Measurements from ENCODE around the gene PTGER4. TPM values are rescaled to one million over a fixed set of nuclear protein-coding genes. Genes with fewer than 3 reads are reported as not detected.

The PTGER4 gene
- total and polyA plus RNA-seq, 2 donors, result 11.4 to 15.7 TPM

DNA sequence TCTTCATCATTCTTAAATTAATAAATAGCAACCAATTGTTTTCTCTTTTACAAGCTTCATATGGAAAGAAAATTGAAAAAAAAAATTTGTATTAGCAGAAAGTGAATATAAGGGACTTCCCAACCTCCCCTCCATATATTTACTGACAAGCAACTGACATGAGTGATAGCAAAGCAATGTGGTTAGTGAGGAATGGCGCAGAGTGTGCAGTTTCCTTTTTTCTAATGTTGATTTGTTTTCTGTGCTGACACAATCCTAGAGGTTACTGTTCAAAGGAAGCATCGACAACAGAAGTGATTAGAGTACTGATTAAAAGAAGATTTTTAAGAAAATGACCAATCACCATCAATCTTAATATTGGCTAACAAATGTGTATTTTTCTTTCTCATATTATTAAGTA, 1.7 kb upstream of the PTGER4 start:
- Histone ChIP-seq H3K4me3 (ENCODE audit: low read depth, low read length) (no peak overlapping the region), H3K4me1 (ENCODE audit: insufficient read depth) (peaks cover 2% of the 10 kb centered on the region), H3K27ac (ENCODE audit: low read depth) (no peak overlapping the region), H3K36me3 (ENCODE audit: insufficient read depth) (no peaks in the 10 kb centered on the region)
- DNase-seq (ENCODE audit: extremely low spot score), result no peak
- WGBS, result 71% methylated on average over 2 of the region's 2 CpGs

- WGBS, result 21% methylated on average over 12 of the region's 12 CpGs
- peaks cover 2% of the 10 kb centered on the region for H3K4me1 ChIP-seq (ENCODE audit: insufficient read depth)
- H3K27ac ChIP-seq (ENCODE audit: low read depth), result no peak overlapping the region
- H3K36me3 ChIP-seq (ENCODE audit: insufficient read depth), result no peaks in the 10 kb centered on the region
- no peak for DNase-seq (ENCODE audit: extremely low spot score)
- peak overlapping the region; percentile 68 for H3K4me3 ChIP-seq (ENCODE audit: low read depth, low read length)
These were observed 1.1 kb upstream of the PTGER4 start for GRCh38 chr5:40678460-40679147.

DNA sequence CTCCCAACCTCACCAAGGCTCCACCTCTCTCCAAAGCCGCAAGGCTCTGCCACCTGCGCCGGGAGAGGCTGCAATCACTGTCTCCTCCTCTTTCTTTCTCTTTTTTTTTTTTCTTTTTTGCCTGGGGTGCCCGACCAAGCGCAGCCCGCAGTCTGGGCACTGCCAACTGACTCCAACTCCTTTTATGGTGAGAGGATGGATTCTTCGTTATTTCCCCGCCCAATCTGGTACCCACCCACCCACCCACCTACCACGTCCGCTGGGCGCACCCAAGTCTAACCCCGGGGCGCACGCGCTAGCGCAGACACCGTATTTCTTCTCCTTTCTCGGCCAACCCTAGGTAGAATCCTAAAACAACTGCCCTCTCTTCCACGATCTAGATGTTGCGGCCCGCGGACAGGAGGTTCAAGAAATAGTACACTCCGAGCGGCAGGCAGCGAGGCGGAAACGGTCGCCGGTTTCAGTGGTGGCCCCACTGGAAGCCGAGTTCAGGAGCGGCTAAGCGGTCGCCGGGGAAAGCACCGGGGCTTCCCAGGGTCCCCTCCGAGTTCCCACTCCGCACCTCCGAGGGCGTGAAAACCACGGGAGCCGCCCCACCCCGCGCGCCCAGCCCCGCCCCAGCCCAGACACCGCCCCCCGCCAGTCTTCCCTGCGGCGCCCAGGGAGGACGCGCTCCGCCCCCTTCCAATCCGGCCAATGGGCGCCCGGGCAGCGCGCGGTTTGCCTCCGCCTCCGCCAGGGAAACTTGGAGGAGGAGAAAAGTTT, 385 bp upstream of the PTGER4 start:
- Histone ChIP-seq H3K27ac (ENCODE audit: low read depth) (peak overlapping the region; percentile 89), H3K4me1 (ENCODE audit: insufficient read depth) (peaks cover 2% of the 10 kb centered on the region), H3K4me3 (ENCODE audit: low read depth, low read length) (peak overlapping the region; percentile 68), H3K36me3 (ENCODE audit: insufficient read depth) (no peaks in the 10 kb centered on the region)
- DNase-seq (ENCODE audit: extremely low spot score), result peak; percentile 62
- under 1% methylated on average over 60 of the region's 60 CpGs for WGBS

DNA sequence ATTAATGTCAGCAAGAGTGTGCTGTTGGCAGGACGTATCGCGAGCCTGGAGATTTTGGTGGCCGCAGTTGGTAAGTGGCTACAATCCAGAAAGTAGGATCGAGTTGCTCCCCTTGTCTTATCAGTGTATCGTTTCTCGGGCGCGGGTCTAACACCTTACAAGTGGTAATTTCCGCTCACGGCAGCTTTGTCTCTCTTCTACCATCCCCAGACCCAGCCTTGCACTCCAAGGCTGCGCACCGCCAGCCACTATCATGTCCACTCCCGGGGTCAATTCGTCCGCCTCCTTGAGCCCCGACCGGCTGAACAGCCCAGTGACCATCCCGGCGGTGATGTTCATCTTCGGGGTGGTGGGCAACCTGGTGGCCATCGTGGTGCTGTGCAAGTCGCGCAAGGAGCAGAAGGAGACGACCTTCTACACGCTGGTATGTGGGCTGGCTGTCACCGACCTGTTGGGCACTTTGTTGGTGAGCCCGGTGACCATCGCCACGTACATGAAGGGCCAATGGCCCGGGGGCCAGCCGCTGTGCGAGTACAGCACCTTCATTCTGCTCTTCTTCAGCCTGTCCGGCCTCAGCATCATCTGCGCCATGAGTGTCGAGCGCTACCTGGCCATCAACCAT, 1.1 kb downstream of the PTGER4 start:
- no peak for DNase-seq (ENCODE audit: extremely low spot score)

GRCh38 chr5:40681363-40682153, 1.8 kb downstream of the PTGER4 start:
- 14% methylated on average over 67 of the region's 67 CpGs for WGBS
- DNase-seq (ENCODE audit: extremely low spot score), result no peak
- H3K4me1 ChIP-seq (ENCODE audit: insufficient read depth), result peaks cover 2% of the 10 kb centered on the region

More for the DNA sequence above, 1.1 kb downstream of the PTGER4 start:
- Histone ChIP-seq H3K4me3 (ENCODE audit: low read depth, low read length) (peak overlapping the region; percentile 68), H3K4me1 (ENCODE audit: insufficient read depth) (peaks cover 2% of the 10 kb centered on the region), H3K36me3 (ENCODE audit: insufficient read depth) (no peaks in the 10 kb centered on the region), H3K27ac (ENCODE audit: low read depth) (peak overlapping the region; percentile 11)
- WGBS, result 6% methylated on average over 37 of the region's 37 CpGs

GRCh38 chr5:40682154-40683017, 2.7 kb downstream of the PTGER4 start:
- no peak for DNase-seq (ENCODE audit: extremely low spot score)
- Histone ChIP-seq H3K4me3 (ENCODE audit: low read depth, low read length) (peak overlapping the region; percentile 68), H3K36me3 (ENCODE audit: insufficient read depth) (no peaks in the 10 kb centered on the region), H3K27ac (ENCODE audit: low read depth) (peak overlapping the region; percentile 54), H3K4me1 (ENCODE audit: insufficient read depth) (no peaks in the 10 kb centered on the region)
- WGBS, result 69% methylated on average over 16 of the region's 16 CpGs

More at GRCh38 chr5:40681363-40682153, 1.8 kb downstream of the PTGER4 start:
- Histone ChIP-seq H3K36me3 (ENCODE audit: insufficient read depth) (no peaks in the 10 kb centered on the region), H3K27ac (ENCODE audit: low read depth) (peak overlapping the region; percentile 54), H3K4me3 (ENCODE audit: low read depth, low read length) (peak overlapping the region; percentile 68)

DNA sequence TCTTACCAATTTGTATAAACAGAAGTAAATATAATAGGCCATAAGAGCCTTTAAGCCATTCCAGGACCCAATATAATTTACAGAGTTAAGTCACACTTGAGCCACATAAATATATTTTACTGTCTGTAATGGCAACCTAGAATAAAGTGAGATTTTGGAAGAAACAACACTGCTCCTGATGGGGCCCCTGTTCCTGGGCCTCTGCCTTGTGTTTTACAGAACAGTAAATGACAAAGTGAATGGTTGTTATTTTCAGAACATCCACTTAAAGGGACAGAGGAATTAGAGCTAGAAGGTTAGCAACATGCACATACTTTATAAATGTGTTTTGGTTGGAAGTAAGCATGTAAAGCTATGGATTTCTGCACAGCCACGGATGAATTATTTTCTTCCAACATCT, 3.6 kb downstream of the PTGER4 start:
- no peak for DNase-seq (ENCODE audit: extremely low spot score)
- 49% methylated on average over 1 of the region's 1 CpG for WGBS
- no peak overlapping the region for H3K27ac ChIP-seq (ENCODE audit: low read depth)
- no peaks in the 10 kb centered on the region for H3K36me3 ChIP-seq (ENCODE audit: insufficient read depth)
- H3K4me1 ChIP-seq (ENCODE audit: insufficient read depth), result no peaks in the 10 kb centered on the region
- peak overlapping the region; percentile 68 for H3K4me3 ChIP-seq (ENCODE audit: low read depth, low read length)

DNA sequence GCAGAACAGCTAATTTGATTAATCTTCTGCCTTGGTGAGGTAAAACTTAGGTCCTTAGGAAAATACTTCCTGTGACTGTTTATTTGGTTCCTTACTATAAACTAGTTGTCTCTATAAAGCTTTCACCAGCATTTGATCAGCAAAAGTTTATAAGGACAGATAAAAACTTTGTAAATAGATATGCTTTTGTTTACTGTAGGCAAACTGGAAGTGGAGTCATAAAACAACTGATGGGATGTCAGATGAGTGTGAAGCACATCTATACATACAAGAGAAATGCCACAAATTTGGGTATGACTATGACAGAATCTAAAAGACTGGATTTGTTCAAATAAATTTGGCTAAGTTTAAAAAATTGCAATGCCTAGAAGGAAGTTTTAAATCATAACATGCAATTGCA, 5.5 kb downstream of the PTGER4 start:
- no peaks in the 10 kb centered on the region for H3K4me1 ChIP-seq (ENCODE audit: insufficient read depth)
- peak overlapping the region; percentile 47 for H3K27ac ChIP-seq (ENCODE audit: low read depth)
- H3K36me3 ChIP-seq (ENCODE audit: insufficient read depth), result no peaks in the 10 kb centered on the region
- no peak for DNase-seq (ENCODE audit: extremely low spot score)
- peak overlapping the region; percentile 20 for H3K4me3 ChIP-seq (ENCODE audit: low read depth, low read length)

DNA sequence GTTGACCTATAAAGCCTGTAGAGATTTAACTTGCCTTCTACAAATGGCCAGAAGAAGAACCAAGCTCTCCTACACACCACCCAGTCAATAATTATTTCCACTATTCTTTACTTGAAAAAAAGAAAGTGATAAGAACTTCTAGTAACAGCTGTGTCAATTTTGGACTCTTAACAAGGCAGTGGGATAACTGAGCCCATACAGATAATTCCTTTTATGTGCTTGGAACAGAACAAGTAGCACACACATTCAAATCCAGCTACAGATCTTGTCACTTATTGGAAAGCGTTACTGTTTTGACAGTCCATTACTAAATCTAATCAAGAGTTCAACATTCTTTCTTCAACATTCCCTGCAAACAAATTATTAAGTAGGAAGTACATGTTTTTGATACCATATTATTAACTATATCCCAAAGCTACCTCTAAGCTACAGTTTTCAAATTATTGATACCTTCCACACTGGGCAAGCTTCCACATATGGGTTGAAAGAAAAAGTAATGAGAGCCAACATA, 6.3 kb downstream of the PTGER4 start:
- WGBS, result 58% methylated on average over 1 of the region's 1 CpG
- H3K27ac ChIP-seq (ENCODE audit: low read depth), result peak overlapping the region; percentile 38
- no peaks in the 10 kb centered on the region for H3K36me3 ChIP-seq (ENCODE audit: insufficient read depth)
- peak overlapping the region; percentile 25 for H3K4me3 ChIP-seq (ENCODE audit: low read depth, low read length)
- DNase-seq (ENCODE audit: extremely low spot score), result no peak
- H3K4me1 ChIP-seq (ENCODE audit: insufficient read depth), result no peaks in the 10 kb centered on the region

GRCh38 chr5:40687321-40687720, 7.6 kb downstream of the PTGER4 start:
- 66% methylated on average over 7 of the region's 7 CpGs for WGBS
- Histone ChIP-seq H3K27ac (ENCODE audit: low read depth) (peak overlapping the region; percentile 56), H3K4me1 (ENCODE audit: insufficient read depth) (no peaks in the 10 kb centered on the region), H3K4me3 (ENCODE audit: low read depth, low read length) (peak overlapping the region; percentile 22), H3K36me3 (ENCODE audit: insufficient read depth) (no peaks in the 10 kb centered on the region)
- no peak for DNase-seq (ENCODE audit: extremely low spot score)

DNA sequence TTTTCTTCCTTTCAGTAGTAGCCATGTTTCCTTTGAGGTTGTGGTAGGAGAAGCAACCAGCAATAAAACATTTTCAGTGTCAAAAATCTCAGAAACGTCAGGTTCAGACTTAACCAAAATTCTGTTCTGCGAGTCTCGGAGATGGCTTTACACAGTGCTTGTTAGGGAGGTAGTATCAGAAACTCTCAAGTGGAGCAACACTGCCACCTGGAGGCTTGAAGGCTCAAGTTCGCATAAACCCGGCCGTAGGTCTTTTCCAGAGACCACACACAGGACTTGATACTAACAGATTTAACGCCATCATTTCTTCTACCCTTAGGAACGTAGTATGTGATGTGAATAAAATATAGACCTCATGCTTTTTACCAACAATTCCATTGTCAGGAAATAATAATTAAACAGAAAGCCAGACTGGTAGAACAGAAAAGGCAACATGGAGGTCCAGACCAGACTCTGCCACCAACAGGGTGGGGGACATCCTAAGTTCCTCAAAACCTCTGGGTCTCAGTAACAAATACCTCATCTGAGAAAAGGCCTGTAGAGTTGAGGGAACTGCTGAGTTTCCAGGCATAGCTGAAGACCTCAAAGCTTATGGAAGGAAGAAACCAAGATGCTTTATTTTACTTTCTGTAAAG, 8.5 kb downstream of the PTGER4 start:
- peak overlapping the region; percentile 22 for H3K4me3 ChIP-seq (ENCODE audit: low read depth, low read length)
- peak; percentile 71 for DNase-seq (ENCODE audit: extremely low spot score)
- H3K4me1 ChIP-seq (ENCODE audit: insufficient read depth), result no peaks in the 10 kb centered on the region
- peak overlapping the region; percentile 3 for H3K27ac ChIP-seq (ENCODE audit: low read depth)
- 2% methylated on average over 8 of the region's 8 CpGs for WGBS
- H3K36me3 ChIP-seq (ENCODE audit: insufficient read depth), result no peaks in the 10 kb centered on the region

GRCh38 chr5:40688996-40689395, 9.3 kb downstream of the PTGER4 start:
- Histone ChIP-seq H3K27ac (ENCODE audit: low read depth) (no peak overlapping the region), H3K36me3 (ENCODE audit: insufficient read depth) (no peaks in the 10 kb centered on the region), H3K4me1 (ENCODE audit: insufficient read depth) (no peaks in the 10 kb centered on the region), H3K4me3 (ENCODE audit: low read depth, low read length) (no peak overlapping the region)
- no peak for DNase-seq (ENCODE audit: extremely low spot score)
